Thyroid gland (tissue), 4 donors: ENCODE results near the gene ALDH3B2.
A peak's percentile ranks its signal among the peaks of the same experiment; 100 is the strongest.
"Not testable (repeated sequence)": the region's sequence is repeated elsewhere in the genome, so short reads cannot be mapped to it uniquely, and the experiment has no call there.

Source experiments
- CTCF ChIP-seq, 6 experiments: fragments of 200-600 bp in 3 of 6; fragments of 450-650 bp in 3 of 6; sonication (generic) in 3 of 6; IDR thresholded peaks; one replicate each; pipeline ENCODE4 v1.5.1; 2016 to 2019; ENCODE audit warnings: antibody characterized with exemption in 6 of 6, mild to moderate bottlenecking in 2 of 6, inconsistent platforms in 1 of 6, moderate library complexity in 1 of 6
- POLR2A ChIP-seq, 2 donors: fragments of 450-650 bp; IDR thresholded peaks; one replicate each; pipeline ENCODE4 v1.6.1; 2017; ENCODE audit warnings: antibody characterized with exemption in 2 of 2, mild to moderate bottlenecking in 2 of 2, moderate library complexity in 1 of 2

- not testable (repeated sequence) for TF ChIP-seq POLR2A (IDR thresholded peaks at IDR 0.05)
- TF ChIP-seq CTCF (IDR thresholded peaks at IDR 0.05), result peak in 2 of 6 experiments; percentile 6 to 24
Measured at GRCh38 chr11:67659651-67660165, 14.7 kb downstream of the ALDH3B2 start.
